H1 (cell line): ENCODE results near the gene PPP1R12A. TPM values are rescaled to one million over a fixed set of nuclear protein-coding genes. Genes with fewer than 3 reads are reported as not detected.

ENCODE experiments used
- FOSL1 ChIP-seq: IDR thresholded peaks from 2 replicates; pipeline ENCODE4 v1.6.1; 2011; ENCODE audit warnings: mild to moderate bottlenecking, low read depth, low read length, moderate library complexity; ENCODE audit not compliant: insufficient read depth
- JUN ChIP-seq: IDR thresholded peaks from 2 replicates; pipeline ENCODE4 v1.6.1; 2011; ENCODE audit warnings: low read depth, mild to moderate bottlenecking, improper control_type of control experiment, low read length
- JUND ChIP-seq: IDR thresholded peaks from 2 replicates; pipeline ENCODE4 v1.6.1; 2011; ENCODE audit warnings: mild to moderate bottlenecking, improper control_type of control experiment, low read length
- RBBP5 ChIP-seq: IDR thresholded peaks from 2 replicates; pipeline ENCODE4 v1.7.1; 2012; ENCODE audit warnings: low read depth, mild to moderate bottlenecking, inconsistent platforms, low read length, moderate library complexity, borderline replicate concordance
- RFX5 ChIP-seq: IDR thresholded peaks from 2 replicates; pipeline ENCODE4 v1.6.1; 2011; ENCODE audit warnings: low read depth, low read length, improper control_type of control experiment, borderline replicate concordance
- polyA plus RNA-seq, 7 experiments: library from polyadenylated mRNA; depleted of rRNA in 3 of 7; stranded (reverse) in 5 of 7; unstranded in 2 of 7; fragments of >200 nt in 5 of 7; fragments of 200-250 nt in 2 of 7; gene quantifications; 1 replicate in 5 of 7; 2 replicates in 1 of 7; 4 replicates in 1 of 7; pipeline versions ENCODE4 v1.2.1 to v1.2.3, GENCODE V29; 2011 to 2013; ENCODE audit warnings: missing spikeins in 2 of 7, mixed read lengths in 2 of 7
- total RNA-seq: library from RNA; stranded (reverse); fragmentation: NEBNext Ultra II Directional; extraction: Animal tissue kit (Norgen Biotek cat#: 25700); gene quantifications from 2 replicates; pipeline ENCODE4 v1.2.1, GENCODE V29; 2021

The PPP1R12A gene
- total and polyA plus RNA-seq, 2 of the 8 experiments (the other 6 are each of a cell fraction or from before 2014, with no cell fraction given), result 14.7 to 81.5 TPM

DNA sequence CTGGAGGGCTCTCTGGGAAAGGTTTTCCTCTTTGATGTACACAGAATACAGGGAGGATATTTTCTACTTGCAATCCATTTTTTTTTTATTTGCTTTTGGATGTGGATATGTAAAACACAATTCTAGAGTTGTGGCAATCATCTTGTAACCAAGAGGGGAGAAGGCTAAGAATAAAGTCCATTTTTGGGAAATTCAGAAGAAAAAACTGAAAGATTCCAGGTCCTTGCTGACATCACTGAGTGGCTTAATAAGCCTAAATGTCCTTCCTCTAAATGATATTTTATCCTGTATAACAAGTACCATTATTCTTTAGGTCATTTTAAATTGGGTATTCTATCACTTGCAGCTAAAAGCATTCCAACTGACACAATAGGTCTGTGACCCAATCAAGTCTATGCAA lies 64.0 kb downstream of the PPP1R12A start (continued):
- TF ChIP-seq JUND (no peak), JUN (no peak), RBBP5 (no peak), RFX5 (no peak), FOSL1 (no peak)
